PC-3 (cell line): ENCODE measurements around the gene EML3.

Experiments
- EZH2phosphoT487 ChIP-seq: fragments of 300-600 bp; sonication (generic); IDR thresholded peaks from 2 replicates; pipeline ENCODE4 v1.6.1; 2018; ENCODE audit warnings: mild to moderate bottlenecking, antibody characterized with exemption, low read length, borderline replicate concordance
- TF ChIP-seq, protein P1 (sequence below): fragments of 300-600 bp; sonication (generic); conservative IDR thresholded peaks from 2 replicates; pipeline ENCODE4 v1.5.1; 2017; ENCODE audit warnings: antibody characterized with exemption, low read depth, mild to moderate bottlenecking, low read length

DNA sequence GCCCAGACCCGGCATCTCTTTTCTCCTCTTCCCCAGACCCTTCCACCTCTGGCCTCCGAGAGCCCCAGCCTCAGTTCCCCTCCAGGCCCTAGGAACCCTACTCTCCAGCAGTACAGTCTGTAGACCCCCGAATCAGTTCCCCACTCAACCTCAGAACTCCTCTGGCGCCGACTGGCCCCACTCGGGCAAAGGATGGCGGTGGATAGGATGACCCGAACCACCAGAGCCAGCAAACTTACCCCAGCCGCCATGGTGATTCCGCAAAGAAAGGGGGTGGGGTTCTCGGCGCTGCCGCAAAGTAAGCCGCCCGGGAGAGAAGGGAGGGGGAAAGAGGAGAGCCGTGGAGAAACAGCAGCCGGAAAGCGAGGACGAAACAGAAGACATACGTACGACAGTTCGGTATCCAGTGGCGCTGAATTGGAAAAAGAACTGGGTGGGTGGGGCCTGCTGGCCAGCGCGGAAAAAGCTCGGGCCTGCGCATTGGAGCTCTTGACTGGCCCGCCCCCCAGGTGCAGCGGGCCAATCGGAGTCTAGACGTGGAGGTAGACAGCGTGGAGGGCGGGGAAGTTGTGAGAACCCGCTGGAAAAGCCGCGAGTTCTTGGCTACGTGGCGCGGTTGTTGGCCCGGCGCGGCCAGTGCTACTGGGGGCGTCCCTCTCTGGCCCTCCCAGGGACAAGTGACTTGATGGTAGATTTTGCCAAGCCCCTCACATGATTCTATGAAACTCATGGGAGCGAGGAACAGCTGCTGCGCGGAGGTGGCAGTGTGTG, 38.8 kb downstream of the EML3 start, which contains the start of gene EEF1G:
- TF ChIP-seq, protein P1, sequence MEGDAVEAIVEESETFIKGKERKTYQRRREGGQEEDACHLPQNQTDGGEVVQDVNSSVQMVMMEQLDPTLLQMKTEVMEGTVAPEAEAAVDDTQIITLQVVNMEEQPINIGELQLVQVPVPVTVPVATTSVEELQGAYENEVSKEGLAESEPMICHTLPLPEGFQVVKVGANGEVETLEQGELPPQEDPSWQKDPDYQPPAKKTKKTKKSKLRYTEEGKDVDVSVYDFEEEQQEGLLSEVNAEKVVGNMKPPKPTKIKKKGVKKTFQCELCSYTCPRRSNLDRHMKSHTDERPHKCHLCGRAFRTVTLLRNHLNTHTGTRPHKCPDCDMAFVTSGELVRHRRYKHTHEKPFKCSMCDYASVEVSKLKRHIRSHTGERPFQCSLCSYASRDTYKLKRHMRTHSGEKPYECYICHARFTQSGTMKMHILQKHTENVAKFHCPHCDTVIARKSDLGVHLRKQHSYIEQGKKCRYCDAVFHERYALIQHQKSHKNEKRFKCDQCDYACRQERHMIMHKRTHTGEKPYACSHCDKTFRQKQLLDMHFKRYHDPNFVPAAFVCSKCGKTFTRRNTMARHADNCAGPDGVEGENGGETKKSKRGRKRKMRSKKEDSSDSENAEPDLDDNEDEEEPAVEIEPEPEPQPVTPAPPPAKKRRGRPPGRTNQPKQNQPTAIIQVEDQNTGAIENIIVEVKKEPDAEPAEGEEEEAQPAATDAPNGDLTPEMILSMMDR, result no peak
- TF ChIP-seq EZH2phosphoT487, result no peak
